Left colon (tissue), 2 donors: ENCODE results near the gene ANXA2. TPM values are rescaled to one million over a fixed set of nuclear protein-coding genes. Genes with fewer than 3 reads are reported as not detected.
A peak's percentile ranks its signal among the peaks of the same experiment; 100 is the strongest.

Experiments
- ATAC-seq: fragments of 200-7000 bp; cut with Tn5 transposase; one replicate; pipeline ENCODE4 v1.9.1; 2020; ENCODE audit warnings: mild to moderate bottlenecking, moderate library complexity
- DNase-seq, 2 donors: peaks; one replicate each; pipeline ENCODE4 v3.0.0-alpha.2; 2020
- intact Hi-C, 2 donors: fragments of 100-400 bp; cut with DNase I in 1 of 2; cut with micrococcal nuclease in 1 of 2; formaldehyde crosslinking; loops; one replicate each; pipeline versions ENCODE4 v1.11.2 to v1.14.0; 2022; cut with DNase I, micrococcal nuclease
- total RNA-seq, 2 donors: library from RNA; stranded (reverse); fragmentation: NEBNext Ultra II Directional; extraction: Animal tissue kit (Norgen Biotek cat#: 25700); gene quantifications; one replicate each; pipeline ENCODE4 v1.2.1, GENCODE V29; 2021
- donor health status: DM: no; HTN: no; CAD: no.
- donor health status: DM: yes; HTN: yes; CAD: no.

ANXA2 gene
- total RNA-seq, 2 donors from 2014 or later, result 815 to 870 TPM

DNA sequence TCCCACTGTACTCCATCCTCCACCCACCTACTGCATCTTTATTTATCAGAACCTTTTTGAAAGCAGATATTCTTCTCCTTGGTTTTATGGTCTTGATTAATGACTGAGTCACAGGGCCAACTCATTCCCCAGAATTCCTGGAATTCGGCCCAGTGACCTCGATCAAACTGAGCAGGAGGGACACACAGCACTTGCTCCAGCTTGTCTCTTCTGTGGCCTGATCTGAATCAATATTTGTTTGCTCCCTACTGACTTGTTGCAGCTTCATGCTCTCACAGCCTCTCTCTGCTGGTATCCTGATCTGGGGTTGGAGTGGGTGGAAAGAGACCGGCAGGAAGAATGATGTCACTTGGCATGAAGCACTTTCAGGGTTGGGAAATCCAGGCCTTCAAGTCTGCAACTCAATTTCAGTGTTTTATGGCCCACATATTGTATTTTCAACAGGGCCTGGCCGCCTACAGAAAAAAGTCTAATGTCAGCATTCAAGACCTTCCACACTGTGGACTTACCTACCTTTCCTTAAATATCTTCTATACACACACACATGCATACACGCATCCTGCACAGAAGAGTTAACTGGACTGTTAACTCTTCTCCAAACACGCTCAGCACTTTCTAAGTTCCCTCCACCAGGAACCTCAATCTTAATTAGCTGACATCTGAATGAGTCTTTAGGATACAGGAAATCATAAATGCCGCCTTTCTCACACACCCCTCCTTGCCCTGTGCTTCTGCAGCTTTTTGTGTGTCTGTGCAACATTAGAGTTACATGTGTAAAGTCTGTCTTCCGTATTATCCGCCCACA is 4.6 kb downstream of the ANXA2 start:
- ATAC-seq (peak; percentile 24), DNase-seq (peak; percentile 59 to 79)
- intact Hi-C loops, result no loop called here

DNA sequence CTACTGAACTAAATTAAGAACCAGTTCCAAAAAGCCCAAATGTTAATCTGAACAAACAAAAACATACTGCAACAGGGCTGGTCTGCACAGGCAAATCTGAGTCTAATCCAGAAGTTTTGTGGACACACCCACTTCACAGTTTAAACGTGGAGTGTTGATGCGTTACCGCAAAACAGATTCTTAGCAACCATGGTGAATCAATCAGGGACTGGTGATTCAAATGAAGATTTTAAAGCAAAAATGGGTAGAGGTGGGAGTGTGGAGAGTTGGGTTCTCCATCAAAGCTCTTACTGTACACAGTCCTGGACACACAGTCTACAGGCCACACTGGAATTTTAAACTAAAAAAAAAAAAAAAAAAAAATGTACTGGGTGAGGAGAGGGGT is 5.2 kb downstream of the ANXA2 start:
- no peak for DNase-seq

GRCh38 chr15:60391722-60392315 is 6.0 kb downstream of the ANXA2 start:
- DNase-seq (no peak), ATAC-seq (no peak)
- intact Hi-C loops, result no loop called here

More for the DNA sequence above, 5.2 kb downstream of the ANXA2 start:
- ATAC-seq, result no peak
- intact Hi-C loops, result no loop called here

GRCh38 chr15:60390871-60391501 is 6.8 kb downstream of the ANXA2 start:
- DNase-seq (peak; percentile 36 to 76), ATAC-seq (peak; percentile 58)
- intact Hi-C loops, result no loop called here

GRCh38 chr15:60390231-60390630 is 7.6 kb downstream of the ANXA2 start:
- ATAC-seq, result no peak
- intact Hi-C loops, result no loop called here

DNA sequence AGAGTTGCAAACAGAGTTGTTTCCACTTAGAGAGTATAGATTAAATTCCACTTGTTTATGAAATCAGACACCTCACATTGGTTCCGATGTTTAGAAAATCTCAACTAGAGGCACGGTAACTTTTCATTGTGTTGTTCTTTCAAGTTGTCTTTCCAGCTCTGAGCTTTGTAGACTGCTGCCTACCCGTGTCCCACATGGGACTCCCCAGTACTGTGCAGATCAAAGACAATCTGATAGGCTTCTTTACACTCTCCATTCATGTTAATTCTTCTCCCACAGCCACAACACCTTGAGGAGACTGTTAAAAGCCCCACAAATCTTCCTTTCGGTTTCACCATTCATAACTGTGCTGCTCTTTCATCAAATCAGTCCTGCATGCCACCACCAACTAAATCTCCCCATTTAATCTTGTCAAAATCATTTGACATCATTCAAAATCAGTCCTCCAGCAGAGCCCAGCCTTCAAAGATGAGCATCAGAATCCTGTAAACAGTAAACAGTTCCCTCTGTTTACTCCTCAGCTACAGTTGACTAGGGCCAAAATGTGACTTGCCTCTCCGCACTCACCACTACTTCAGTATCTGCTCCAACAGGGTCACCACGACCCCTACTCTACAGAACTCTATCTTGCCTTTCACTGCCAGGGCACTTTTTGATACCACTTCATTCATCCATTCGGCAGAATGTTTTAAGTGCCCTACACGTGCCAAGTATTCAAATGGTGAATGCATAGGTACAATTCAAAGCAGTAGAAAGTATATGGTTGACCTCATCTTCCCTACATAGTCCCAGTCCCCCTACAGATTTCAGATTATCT is 8.3 kb downstream of the ANXA2 start:
- no peak for DNase-seq
- intact Hi-C loops, result no loop called here
- ATAC-seq, result no peak

More at GRCh38 chr15:60390231-60390630, 7.6 kb downstream of the ANXA2 start:
- DNase-seq, result no peak

GRCh38 chr15:60387321-60387720 is 10.5 kb downstream of the ANXA2 start:
- DNase-seq (no peak), ATAC-seq (no peak)
- intact Hi-C loops, result no loop called here

- ATAC-seq, result no peak
- intact Hi-C loops, result no loop called here
- DNase-seq, result no peak
Measured at GRCh38 chr15:60386615-60387014, 11.2 kb downstream of the ANXA2 start.

DNA sequence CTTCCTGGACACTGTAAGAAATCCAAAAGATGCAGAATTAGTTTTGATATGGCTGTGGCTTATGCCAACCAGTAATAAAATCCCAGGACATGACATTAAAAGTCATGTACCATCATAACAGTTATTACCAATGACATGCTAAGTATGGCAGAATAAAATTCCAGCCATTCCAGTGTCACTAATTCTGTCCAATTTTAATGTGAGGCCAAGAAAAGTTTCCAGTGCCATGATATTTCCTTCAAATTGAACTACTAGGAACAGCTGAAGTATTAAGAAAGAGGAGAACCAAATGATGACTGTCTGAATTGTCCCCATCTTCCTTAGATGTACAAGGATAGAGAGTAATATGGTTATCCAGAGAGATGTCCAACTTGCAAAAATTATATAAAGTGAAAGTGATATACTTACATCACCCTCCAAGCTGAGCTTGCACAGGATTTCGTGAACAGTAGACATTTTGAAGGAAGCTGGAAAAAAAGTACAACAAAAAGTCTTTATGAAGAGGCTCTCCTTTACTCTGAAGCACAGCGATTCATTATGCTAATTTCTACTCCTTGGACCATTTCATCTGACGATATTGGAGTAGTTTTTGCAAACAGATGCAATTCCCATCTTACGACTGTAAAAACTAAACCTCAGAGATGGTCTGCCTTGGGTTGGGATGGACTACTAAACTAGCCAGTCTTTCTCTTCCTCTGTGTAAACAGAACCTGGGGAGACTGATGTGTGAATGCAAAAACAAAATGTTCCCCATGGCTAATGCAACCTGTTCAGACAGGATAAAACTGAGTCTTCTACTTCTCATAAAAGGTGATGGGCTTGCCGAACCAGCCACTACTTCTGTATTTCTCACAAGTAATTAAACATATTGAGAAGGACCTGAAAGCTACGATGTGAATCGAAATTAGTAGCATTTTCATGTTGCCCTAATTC is 11.9 kb downstream of the ANXA2 start:
- DNase-seq (no peak), ATAC-seq (no peak)
- intact Hi-C loops, result no loop called here

GRCh38 chr15:60384526-60385126 is 13.2 kb downstream of the ANXA2 start:
- intact Hi-C loops, result no loop called here
- ATAC-seq (no peak), DNase-seq (no peak)

GRCh38 chr15:60384053-60384452 is 13.7 kb downstream of the ANXA2 start:
- intact Hi-C loops, result no loop called here
- no peak for DNase-seq
- ATAC-seq, result no peak

DNA sequence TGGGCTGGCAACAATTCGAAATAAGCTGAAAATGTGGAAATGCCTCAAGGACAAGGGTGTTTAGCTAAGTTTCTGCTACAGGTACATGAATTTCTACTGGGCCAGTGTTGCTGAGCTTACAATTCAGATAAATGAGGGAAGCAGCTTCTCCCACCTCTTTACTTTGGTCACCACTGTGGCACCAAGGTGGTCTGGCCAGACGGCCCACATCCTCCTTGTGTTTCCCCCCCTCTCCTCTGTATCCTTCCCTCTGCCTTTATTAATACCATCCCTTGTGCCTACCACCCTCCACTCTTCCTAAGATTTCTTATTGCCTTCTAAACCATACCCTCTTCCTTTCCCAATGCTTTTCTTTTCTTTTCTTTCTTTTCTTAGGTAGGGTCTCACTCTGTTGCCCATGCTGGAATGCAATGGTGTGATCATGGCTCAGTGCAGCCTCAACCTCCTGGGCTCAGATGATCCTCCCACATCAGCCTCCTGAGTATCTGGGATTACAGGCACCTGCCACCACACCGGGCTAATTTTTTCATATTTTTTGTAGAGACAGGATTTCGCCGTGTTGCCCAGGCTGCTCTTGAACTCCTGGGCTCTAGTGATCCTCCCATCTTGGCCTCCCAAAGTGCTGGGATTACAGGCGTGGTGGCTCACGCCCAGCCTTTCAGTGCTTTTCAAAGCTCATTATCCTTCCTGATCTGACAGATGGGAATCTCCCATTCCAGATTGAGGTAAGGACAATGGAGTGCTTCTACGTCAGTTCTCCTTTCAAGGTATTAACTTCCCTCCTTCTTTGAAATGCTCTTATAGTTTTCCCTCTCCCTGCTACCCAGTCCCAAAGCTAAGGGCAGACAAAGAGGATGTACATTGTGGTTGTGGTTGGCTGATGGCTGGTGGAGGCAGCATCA is 14.8 kb downstream of the ANXA2 start:
- intact Hi-C loops, result no loop called here
- ATAC-seq, result no peak

GRCh38 chr15:60381148-60381788 is 16.5 kb downstream of the ANXA2 start:
- intact Hi-C loops, result no loop called here
- ATAC-seq (no peak), DNase-seq (no peak)

More for the DNA sequence above, 14.8 kb downstream of the ANXA2 start:
- no peak for DNase-seq

DNA sequence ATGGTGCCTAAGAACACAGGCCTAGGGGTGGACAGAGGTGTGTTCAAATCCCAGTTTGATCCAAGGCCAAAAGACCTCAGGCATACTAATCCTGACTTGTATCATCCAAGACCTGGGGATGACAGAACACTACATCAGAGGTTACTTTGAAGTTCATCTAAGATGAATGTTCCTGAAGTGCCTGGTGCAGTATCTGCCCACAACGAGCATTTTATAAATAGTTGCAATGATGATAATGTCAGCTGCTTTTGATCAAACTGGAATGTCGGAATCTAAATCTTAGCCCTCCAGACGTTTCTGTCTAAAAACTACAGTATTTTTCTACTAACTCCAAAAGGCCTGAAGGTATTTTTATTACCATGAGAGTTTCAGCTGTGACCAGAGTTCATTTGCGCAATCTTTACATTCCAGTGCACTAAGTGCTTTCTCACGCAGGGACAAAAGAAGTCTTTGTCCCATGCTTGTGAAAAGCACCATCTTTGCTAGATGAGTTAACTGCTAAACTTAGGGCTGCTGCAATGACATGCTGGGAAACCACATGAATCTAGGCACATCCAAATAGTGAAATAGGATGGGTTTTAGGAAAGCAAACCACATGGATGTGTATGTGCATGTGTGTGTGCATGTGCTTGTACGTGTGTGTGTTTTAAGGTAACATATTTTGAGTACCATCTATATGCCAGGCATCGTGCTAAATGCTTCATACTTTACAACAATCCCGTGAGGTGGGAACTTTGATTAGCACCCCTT is 18.1 kb downstream of the ANXA2 start:
- ATAC-seq (peak; percentile 92), DNase-seq (no peak)
- intact Hi-C loops, result no loop called here

- no peak for DNase-seq
- intact Hi-C loops, result no loop called here
- ATAC-seq, result no peak
Measured at GRCh38 chr15:60379185-60379524, 18.6 kb downstream of the ANXA2 start.

GRCh38 chr15:60376677-60377095 is 21.1 kb downstream of the ANXA2 start:
- DNase-seq (no peak), ATAC-seq (no peak)
- intact Hi-C loops, result no loop called here
